Lung (tissue), 12 donors: ENCODE data around the gene PAX2. TPM values are rescaled to one million over a fixed set of nuclear protein-coding genes. Genes with fewer than 3 reads are reported as not detected.

Experiments
- ATAC-seq: fragments of 200-7000 bp; cut with Tn5 transposase; one replicate; pipeline ENCODE4 v1.9.1; 2020; ENCODE audit warnings: moderate number of reproducible peaks; ENCODE audit not compliant: insufficient read depth, low FRiP score
- DNase-seq, 3 donors: peaks; one replicate each; pipeline ENCODE4 v3.0.0-alpha.2; 2013 to 2017
- H3K27ac ChIP-seq, 2 donors: one replicate each; pipeline ENCODE4 v1.5.1; 2013; ENCODE audit warnings: mild to moderate bottlenecking in 2 of 2, moderate library complexity in 2 of 2, control low read depth in 1 of 2, inconsistent platforms in 1 of 2, low read depth in 1 of 2, low read length in 1 of 2
- H3K27me3 ChIP-seq, 3 donors: one replicate each; pipeline ENCODE4 v1.5.1; 2013; ENCODE audit warnings: low read length in 2 of 3; ENCODE audit not compliant: control insufficient read depth in 3 of 3, insufficient read depth in 3 of 3
- H3K36me3 ChIP-seq, 4 donors: one replicate each; pipeline ENCODE4 v1.5.1; 2013; ENCODE audit warnings: low read length in 4 of 4, mild to moderate bottlenecking in 1 of 4, moderate library complexity in 1 of 4; ENCODE audit not compliant: control insufficient read depth in 4 of 4, insufficient read depth in 4 of 4
- H3K4me1 ChIP-seq, 5 donors: one replicate each; pipeline ENCODE4 v1.5.1; 2013; ENCODE audit warnings: low read length in 5 of 5, mild to moderate bottlenecking in 2 of 5, moderate library complexity in 1 of 5; ENCODE audit not compliant: control insufficient read depth in 5 of 5, insufficient read depth in 5 of 5
- H3K4me3 ChIP-seq: one replicate; pipeline ENCODE4 v1.5.1; 2013; ENCODE audit warnings: mild to moderate bottlenecking, control low read depth, moderate library complexity
- H3K9ac ChIP-seq, 2 donors: one replicate each; pipeline ENCODE4 v1.5.1; 2013; ENCODE audit warnings: low read length in 2 of 2, control low read depth in 1 of 2; ENCODE audit not compliant: insufficient read depth in 1 of 2
- H3K9me3 ChIP-seq, 4 donors: one replicate each; pipeline ENCODE4 v1.5.1; 2013; ENCODE audit warnings: low read length in 3 of 4, mild to moderate bottlenecking in 1 of 4, moderate library complexity in 1 of 4; ENCODE audit not compliant: control insufficient read depth in 4 of 4, insufficient read depth in 3 of 4
- WGBS, 2 donors: extraction: QIAGEN DNeasy Blood & Tissue Kit; methylation state at CpG; one replicate each; pipeline ENCODE4 v1.1.7; 2013; 5-methylcytosine and 5-hydroxymethylcytosine counted together
- polyA plus RNA-seq, 2 donors: library from polyadenylated mRNA; stranded (reverse); fragments of 200-250 nt; gene quantifications; one replicate each; pipeline ENCODE4 v1.2.1, GENCODE V29; 2013
- total RNA-seq, 2 donors: library from RNA; depleted of rRNA in 1 of 2; stranded (reverse); fragments of >200 nt in 1 of 2; gene quantifications; one replicate each; pipeline ENCODE4 v1.2.1, GENCODE V29; 2014 to 2021
- TF ChIP-seq, protein P1 (sequence below): IDR thresholded peaks from 2 replicates; pipeline ENCODE4 v1.5.1; 2012; ENCODE audit warnings: mild to moderate bottlenecking; ENCODE audit errors: control extremely low read depth, extremely low read depth
- donor health status: control.
- donor health status: control.
- donor health status: Bipolar disorder and iron deficiency.
- donor health status: healthy.
- donor health status: DM: yes; HTN: yes; CAD: no.

The PAX2 gene
- total and polyA plus RNA-seq, 4 donors, result not detected

GRCh38 chr10:100713859-100714565, 31.4 kb upstream of the PAX2 start:
- Histone ChIP-seq H3K36me3 (no peaks in the 10 kb centered on the region), H3K27me3 (peaks cover 29 to 87% (median 56%) of the 10 kb centered on the region in 3 donors), H3K27ac (no peak overlapping the region), H3K4me1 (peaks cover 0 to 9% (median 0%) of the 10 kb centered on the region in 5 donors), H3K9me3 (peaks cover 0 to 16% (median 0%) of the 10 kb centered on the region in 4 donors), H3K4me3 (no peak overlapping the region), H3K9ac (no peak overlapping the region)
- TF ChIP-seq, protein P1, sequence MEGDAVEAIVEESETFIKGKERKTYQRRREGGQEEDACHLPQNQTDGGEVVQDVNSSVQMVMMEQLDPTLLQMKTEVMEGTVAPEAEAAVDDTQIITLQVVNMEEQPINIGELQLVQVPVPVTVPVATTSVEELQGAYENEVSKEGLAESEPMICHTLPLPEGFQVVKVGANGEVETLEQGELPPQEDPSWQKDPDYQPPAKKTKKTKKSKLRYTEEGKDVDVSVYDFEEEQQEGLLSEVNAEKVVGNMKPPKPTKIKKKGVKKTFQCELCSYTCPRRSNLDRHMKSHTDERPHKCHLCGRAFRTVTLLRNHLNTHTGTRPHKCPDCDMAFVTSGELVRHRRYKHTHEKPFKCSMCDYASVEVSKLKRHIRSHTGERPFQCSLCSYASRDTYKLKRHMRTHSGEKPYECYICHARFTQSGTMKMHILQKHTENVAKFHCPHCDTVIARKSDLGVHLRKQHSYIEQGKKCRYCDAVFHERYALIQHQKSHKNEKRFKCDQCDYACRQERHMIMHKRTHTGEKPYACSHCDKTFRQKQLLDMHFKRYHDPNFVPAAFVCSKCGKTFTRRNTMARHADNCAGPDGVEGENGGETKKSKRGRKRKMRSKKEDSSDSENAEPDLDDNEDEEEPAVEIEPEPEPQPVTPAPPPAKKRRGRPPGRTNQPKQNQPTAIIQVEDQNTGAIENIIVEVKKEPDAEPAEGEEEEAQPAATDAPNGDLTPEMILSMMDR, result no peak
- ATAC-seq, result no peak
- no peak for DNase-seq
- WGBS, 2 donors, result 6% methylated on average over 31 to 36 of the region's 36 CpGs

- TF ChIP-seq, protein P1, result no peak
- ATAC-seq (no peak), DNase-seq (no peak)
- H3K4me3 ChIP-seq, result no peak overlapping the region
- H3K36me3 ChIP-seq, result no peaks in the 10 kb centered on the region
- peaks cover 24 to 86% (median 60%) of the 10 kb centered on the region in 3 donors for H3K27me3 ChIP-seq
- H3K4me1 ChIP-seq, result peaks cover 0 to 8% (median 0%) of the 10 kb centered on the region in 5 donors
- H3K9ac ChIP-seq, result no peak overlapping the region
- peaks cover 0 to 15% (median 0%) of the 10 kb centered on the region in 4 donors for H3K9me3 ChIP-seq
- no peak overlapping the region for H3K27ac ChIP-seq
- 83 to 86% methylated on average over 1 of the region's 1 CpG for WGBS, 2 donors
Observed at GRCh38 chr10:100714566-100714950, 30.8 kb upstream of the PAX2 start.

- DNase-seq (no peak), ATAC-seq (no peak)
- Histone ChIP-seq H3K9ac (no peak overlapping the region), H3K4me3 (no peak overlapping the region), H3K27me3 (peaks cover 20 to 88% (median 58%) of the 10 kb centered on the region in 3 donors), H3K27ac (no peak overlapping the region), H3K9me3 (peaks cover 0 to 15% (median 0%) of the 10 kb centered on the region in 4 donors), H3K4me1 (peaks cover 0 to 5% (median 0%) of the 10 kb centered on the region in 5 donors), H3K36me3 (no peaks in the 10 kb centered on the region)
- TF ChIP-seq, protein P1, result no peak
- 35 to 49% methylated on average over 4 of the region's 4 CpGs for WGBS, 2 donors
Observed at GRCh38 chr10:100715101-100715444, 30.3 kb upstream of the PAX2 start.
